GM19395 (cell line): Measurements from ENCODE around the gene CD274.
"Not testable (repeated sequence)": the region's sequence is repeated elsewhere in the genome, so short reads cannot be mapped to it uniquely, and the experiment has no call there.

ENCODE experiments used
- ATAC-seq: cut with Tn5 transposase; IDR thresholded peaks from one replicate; pipeline ENCODE4 v1.9.1; 2021; ENCODE audit warnings: mild to moderate bottlenecking, moderate library complexity; ENCODE audit not compliant: unreplicated experiment

CD274 gene

DNA sequence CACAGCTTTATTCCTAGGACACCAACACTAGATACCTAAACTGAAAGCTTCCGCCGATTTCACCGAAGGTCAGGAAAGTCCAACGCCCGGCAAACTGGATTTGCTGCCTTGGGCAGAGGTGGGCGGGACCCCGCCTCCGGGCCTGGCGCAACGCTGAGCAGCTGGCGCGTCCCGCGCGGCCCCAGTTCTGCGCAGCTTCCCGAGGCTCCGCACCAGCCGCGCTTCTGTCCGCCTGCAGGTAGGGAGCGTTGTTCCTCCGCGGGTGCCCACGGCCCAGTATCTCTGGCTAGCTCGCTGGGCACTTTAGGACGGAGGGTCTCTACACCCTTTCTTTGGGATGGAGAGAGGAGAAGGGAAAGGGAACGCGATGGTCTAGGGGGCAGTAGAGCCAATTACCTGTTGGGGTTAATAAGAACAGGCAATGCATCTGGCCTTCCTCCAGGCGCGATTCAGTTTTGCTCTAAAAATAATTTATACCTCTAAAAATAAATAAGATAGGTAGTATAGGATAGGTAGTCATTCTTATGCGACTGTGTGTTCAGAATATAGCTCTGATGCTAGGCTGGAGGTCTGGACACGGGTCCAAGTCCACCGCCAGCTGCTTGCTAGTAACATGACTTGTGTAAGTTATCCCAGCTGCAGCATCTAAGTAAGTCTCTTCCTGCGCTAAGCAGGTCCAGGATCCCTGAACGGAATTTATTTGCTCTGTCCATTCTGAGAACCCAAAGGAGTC lies at the start of gene CD274:
Gene CD274 (plus strand): TSS at position 184 of the 733 bp plus-strand sequence. CDS start 5,572 bp downstream, outside the sequence.
- peak; percentile 55 for ATAC-seq

DNA sequence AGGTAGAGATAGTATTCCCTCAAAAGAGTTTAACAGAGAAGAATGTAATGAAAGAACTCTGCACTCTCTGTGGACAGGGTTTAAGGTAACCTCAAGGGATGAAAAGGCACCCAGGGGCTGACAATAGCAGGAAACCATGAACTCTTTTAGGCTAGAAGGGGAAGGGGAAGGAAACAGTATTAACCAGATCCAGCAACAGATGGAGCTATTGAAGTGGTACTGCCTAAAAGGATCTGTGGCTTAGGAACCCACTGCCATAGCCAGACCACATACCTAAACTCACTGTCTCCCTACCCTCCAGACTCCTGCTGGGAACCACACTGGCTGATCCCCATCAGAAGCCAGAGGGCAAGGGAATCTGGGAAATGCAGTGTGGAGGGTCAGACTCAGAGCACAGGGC lies 48.1 kb upstream of the CD274 start:
- ATAC-seq = no peak

DNA sequence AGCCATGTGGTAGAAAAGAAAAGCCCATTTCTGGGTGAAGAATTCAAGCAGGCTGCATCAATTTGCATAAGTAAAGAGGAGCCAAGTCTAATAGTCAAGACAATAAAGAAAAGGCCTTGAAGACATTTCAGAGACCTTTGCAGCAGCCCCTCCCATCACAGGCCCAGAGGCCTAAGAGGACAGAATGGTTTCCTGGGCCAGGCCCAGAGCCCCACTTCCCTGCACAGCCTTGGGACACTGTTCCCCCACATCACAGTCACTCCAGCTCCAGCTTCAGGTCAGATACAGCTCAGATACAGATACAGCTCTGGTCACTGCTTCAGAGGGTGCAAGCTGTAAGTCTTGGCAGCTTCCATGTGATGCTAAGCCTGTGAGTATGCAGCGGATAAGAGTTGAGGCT lies 41.7 kb upstream of the CD274 start:
- ATAC-seq = no peak

DNA sequence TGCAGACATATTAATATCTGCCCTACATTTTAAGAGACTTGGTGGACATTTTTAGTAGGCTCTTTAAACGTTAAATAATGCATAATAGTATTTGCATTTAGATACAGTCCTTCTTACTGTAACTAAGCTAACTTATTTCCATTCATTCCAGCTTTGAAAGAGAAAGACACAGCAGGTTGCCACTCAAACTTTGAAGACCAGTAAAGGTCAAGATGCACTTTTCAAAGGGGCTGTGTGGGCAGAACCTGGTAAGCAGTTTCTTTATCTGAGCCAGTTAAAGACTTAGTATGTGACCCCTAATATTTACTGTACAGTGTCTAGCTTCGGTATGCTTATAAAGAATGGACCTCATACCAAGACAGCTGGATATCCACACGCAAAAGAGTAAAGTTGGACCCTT lies 33.4 kb upstream of the CD274 start:
- no peak for ATAC-seq

DNA sequence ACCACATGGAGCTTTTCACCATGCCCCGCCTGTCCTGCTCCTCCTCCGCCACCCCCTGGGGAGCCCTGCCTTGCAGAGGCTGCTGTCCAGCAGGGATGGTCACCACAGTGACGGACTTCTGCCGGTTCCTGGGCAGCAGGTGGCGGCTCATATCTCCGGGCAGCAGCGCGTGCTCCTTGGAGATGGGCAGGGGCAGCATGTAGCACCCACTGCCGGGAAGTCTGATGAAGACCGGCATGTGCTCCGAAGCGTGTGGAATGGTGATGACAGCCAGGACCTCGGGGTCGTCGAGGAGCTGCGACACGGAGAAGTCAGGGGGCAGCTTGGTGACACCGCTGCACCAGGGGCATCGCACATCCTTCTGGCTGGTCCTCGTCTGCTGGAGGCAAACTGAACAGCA lies 31.9 kb upstream of the CD274 start:
- ATAC-seq = no peak

DNA sequence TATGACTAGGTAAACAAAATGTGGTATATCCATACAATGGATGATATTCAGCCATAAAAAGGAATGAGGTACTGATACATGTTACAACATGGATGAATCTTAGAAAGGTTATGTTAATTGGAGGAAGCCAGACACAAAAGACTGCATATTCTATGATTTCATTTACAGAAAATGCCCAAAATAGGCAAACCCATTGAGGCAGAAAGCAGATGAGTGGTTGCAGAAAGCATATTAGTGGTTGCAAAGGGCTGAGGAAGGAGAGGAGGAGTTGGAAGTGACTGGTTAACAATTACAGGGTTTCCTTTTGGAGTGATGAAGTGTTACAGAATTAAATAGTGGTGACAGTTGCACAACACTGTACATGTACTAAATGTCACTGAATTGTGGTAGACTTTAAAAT lies 30.4 kb upstream of the CD274 start:
- ATAC-seq = no peak

DNA sequence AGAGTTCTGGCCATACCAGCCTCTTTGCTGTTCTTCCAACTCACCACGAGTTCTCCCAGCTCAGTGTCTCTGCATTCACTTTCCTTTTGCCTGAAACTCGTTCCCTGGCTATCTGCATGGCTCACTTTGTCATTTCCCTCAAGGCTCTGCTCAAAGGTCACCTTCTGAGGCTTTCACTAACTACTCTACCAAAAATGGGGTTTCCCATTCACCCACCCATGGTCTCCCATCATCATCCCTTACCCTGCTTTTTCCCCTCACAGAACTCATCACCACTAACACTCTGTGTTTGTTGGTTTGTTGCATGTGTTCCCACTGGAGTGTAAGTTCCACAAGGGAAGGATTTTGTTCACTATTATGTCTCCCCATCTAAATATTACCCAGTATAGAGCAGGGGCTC lies 29.2 kb upstream of the CD274 start:
- ATAC-seq = no peak

DNA sequence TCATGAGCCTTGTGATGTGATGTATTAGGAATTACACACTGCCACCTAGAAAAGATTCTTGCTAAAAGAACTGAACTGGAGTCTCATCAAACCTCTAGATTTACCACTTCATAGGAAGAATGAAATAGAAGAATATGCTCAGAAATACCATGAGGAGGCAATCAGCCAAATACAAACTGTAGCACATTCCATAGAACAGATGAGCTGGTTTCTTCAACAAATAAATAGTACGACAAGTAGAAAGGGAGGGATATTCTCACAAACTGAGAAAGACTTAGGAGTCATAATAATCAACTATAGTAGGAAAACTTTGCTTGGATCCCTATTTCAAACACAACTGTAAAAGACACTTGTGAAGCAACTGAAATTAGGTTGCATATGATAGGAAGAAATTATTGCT lies 28.1 kb upstream of the CD274 start:
- no peak for ATAC-seq

DNA sequence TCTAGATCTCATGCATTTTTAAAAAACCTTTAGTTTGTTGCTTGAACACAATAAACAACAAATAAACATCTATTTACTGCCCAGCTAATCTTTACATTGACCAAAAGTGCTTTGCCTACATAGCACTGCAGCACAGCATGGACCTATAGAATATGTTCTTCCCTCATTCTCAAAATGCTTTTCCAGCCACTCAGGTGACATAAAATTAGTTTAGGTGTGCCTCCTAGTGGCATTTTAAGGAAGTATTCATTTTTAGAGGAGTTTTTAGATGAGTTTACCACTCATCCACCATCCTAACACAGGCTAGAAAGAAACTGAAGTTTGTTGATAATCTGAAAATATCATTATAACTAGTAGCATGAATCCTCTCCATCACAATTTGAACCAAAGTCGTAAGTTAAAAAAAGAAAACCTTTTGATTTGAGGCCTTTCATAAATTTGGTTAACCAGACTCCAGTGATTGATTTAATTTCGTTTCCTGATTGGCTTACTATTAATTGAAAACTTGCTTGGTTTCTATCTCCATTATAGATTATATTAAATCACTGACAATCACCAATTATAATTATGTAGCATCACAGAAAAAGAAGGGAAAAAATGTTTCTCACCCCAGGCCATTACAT lies 25.2 kb upstream of the CD274 start:
- no peak for ATAC-seq

DNA sequence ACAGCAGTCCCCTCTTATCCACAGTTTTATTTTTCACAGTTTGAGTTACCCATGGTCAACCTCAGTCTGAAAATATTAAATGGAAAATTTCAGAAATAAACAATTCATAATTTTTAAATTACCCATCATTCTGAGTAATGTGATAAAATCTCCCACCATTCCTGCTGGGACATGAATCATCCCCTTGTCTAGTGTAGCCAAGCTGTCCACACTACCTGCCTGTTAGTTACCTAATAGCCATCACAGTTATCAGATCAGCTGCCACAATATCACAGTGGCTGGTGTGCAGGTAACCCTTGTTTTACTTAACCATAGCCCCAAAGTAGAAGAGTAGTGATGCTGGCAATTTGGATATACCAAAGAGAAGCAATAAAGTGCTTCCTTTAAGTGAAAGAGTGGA lies 23.3 kb upstream of the CD274 start:
- no peak for ATAC-seq

DNA sequence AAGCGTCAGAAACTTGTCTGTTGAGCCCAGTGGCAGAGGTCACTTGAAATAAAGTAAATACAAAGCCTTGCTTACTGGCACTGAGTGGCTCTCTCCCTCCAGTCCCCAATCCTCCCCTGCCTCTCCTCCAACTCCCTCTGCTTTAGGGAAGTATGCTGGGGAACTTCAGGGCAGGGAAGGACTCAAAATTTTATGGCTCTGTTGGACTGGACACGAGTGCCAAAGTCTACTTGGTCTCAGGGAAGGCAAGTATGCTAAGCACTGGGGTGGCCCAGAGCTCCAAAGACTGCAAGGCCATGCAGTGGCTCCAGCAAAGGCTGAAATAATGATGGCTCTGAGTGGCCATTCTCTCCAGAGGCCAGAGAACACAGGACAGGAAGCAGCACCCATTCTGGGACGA lies 22.2 kb upstream of the CD274 start:
- no peak for ATAC-seq

DNA sequence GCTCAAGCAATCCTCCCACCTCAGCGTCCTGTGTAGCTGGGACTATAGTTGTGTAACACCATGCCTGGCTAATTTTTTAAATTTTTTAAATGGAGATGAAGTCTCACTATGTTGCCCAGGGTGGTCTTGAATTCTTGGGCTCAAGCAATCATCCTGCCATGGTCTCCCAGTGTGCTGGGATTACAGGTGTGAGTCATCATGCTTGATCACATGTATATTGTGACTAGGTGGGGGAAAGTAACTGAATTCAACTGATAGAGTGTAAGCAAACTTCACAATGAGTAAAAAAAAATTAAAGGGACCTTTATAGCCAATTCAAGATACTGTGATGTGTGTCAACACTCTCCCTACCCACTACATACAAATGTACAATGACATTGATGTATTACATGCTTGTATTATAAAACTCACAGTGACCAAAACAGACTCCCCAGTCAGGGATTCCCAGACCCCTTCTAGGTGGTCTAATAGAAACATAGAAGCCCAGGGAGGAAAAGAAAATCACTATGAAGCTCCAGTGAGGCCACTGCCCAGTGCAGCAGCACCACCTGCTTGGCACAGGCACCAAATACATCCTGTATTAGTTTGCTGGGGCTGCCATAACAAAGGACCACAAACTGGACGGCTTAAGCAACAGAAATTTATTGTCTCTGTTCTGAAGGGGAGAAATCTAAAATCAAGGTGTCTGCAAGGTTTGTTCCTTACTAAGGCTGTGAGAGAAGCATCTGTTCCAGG lies 21.4 kb upstream of the CD274 start:
- no peak for ATAC-seq

DNA sequence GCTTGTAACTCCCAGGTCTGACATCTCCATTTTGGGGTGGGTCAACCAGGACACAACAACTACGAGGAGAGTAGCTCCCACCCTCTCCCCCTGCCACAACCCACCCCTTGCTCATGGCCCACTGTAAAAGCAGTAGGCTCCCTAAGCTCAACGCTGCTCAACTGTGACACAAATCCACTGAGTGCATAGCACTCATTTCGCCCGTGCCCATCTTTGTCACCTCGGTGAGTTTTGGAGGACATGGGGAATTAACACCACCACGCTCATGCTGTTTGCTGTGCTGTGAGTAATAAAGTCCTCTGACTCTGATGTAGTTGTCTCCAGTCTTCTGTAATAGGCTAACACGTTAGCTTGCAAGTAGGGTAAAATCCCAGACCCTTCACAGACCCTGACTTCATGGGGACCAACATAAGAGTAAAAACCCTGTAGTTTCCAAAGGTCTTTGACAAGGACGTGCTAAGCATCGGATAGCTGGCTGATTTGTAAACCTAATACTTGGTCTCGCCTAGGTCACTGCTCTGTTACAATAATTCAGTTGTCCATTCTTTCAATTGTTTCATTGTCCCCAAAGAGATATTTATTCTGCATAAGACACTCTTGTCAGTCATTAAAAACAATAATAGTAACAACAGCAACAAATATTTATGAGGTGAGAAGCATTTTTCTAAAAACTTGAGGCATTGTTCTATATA lies 20.3 kb upstream of the CD274 start:
- ATAC-seq = no peak

DNA sequence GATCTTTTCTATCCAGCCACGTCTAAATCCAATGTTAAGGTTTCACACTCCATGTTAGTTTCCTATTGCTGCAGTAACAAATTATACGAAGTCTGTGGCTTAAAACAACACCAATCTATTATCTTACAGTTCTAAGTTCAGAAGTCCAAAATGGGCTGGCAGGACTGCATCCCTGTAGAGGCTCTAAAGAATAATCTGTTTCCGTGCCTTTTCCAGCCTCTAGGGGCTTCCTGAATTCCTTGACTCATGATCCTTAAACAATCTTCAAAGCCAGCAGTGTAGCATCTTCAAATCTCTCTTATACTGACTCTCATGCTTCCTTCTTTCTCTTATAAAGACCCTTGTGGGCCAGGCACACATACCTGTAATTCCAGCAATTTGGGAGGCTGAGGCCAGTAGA lies 19.4 kb upstream of the CD274 start:
- no peak for ATAC-seq

DNA sequence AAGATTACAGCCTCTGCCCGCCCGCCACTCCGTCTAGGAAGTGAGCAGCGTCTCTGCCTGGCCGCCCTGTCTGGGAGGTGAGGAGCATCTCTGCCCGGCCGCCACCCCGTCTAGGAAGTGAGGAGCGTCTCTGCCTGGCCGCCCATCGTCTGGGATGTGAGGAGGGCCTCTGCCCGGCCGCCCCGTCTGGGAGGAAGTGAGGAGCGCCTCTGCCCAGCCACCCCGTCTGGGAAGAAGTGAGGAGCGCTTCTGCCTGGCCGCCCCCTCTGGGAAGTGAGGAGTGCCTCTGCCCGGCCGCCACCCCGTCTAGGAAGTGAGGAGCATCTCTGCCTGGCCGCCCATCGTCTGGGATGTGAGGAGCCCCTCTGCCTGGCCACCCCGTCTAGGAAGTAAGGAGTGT lies 17.5 kb upstream of the CD274 start:
- not testable (repeated sequence) for ATAC-seq

DNA sequence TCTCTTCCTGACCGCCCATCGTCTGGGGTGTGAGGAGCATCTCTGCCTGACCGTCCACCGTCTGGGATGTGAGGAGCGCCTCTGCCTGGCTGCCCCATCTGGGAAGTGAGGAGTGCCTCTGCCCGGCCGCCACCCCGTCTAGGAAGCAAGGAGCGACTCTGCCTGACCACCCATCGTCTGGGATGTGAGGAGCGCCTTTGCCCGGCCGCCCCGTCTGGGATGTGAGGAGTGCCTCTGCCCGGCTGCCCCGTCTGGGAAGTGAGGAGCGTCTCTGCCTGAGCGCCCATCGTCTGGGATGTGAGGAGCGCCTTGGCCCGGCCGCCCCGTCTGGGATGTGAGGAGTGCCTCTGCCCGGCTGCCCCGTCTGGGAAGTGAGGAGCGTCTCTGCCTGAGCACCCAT lies 17.0 kb upstream of the CD274 start:
- not testable (repeated sequence) for ATAC-seq

DNA sequence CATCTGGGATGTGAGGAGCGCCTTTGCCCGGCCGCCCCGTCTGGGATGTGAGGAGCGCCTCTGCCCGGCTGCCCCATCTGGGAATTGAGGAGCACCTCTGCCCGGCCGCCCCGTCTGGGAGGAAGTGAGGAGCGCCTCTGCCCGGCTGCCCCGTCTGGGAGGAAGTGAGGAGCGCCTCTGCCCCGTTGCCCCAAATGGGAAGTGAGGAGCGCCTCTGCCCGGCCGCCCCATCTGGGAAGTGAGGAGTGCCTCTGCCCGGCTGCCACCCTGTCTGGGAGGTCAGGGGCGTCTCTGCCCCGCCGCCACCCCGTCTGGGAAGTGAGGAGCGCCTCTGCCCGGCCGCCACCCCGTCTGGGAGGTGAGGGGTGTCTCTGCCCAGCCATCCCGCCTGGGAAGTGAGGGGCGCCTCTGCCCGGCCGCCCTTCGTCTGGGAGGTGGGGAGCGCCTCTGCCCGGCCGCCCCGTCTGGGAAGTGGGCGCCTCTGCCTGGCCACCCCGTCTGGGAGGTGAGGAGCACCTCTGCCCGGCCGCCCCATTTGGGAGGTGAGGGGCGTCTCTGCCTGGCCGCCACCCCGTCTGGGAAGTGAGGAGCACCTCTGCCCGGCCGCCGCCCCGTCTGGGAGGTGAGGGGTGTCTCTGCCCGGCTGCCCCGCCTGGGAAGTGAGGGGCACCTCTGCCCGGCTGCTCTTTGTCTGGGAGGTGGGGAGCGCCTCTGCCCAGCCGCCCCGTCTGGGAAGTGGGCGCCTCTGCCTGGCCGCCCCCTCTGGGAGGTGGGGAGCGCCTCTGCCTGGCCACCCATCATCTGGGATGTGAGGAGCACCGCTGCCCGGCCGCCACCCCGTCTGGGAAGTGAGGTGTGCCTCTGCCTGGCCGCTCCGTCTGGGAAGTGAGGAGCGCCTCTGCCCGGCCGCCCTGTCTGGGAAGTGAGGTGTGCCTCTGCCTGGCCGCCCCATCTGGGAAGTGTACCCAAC lies 16.2 kb upstream of the CD274 start:
- ATAC-seq = not testable (repeated sequence)

DNA sequence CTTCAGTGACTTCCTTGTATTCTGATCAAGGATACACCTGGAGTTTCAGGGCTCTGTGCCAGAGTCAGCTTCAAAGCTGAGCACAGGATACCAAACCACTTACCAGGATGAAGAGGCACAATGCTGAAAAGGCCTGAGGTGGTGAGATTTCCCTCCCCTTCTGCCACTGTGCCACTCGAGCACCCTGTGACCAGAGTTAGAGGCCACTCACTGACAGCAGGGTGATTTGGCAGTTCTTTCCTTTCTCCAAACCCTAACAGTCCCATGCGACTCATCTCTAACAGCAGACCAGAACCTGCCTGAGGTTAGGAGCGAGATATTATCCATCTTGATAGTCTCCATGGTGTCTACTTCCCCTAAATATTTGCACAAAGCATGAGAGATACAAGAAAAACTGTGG lies 14.4 kb upstream of the CD274 start:
- ATAC-seq = no peak

DNA sequence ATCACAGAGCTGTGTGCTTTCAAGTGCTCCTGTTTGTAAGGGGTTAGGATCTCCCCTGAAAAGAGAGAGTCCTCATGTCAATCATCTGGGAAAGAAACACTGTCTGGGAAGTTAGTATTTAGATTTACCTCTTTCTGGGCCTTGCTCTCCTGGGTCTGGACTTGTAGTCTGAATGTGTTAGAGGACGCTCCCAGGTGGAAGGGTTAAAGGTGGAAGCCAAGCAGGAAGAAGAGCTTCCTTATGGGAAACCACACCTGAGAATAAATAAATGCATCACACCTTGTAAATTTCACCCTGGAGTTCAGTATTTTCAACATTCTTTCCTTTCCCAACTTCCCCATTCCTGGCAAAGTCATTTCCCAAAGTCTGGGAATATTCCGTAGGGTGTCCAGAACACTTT lies 13.9 kb upstream of the CD274 start:
- ATAC-seq = no peak
